ENCODE measurements around the gene LAMA2. TPM values are rescaled to one million over a fixed set of nuclear protein-coding genes. Genes with fewer than 3 reads are reported as not detected.

LAMA2 gene
- total RNA-seq, 1 donor from 2014 or later = 1.8 TPM

DNA sequence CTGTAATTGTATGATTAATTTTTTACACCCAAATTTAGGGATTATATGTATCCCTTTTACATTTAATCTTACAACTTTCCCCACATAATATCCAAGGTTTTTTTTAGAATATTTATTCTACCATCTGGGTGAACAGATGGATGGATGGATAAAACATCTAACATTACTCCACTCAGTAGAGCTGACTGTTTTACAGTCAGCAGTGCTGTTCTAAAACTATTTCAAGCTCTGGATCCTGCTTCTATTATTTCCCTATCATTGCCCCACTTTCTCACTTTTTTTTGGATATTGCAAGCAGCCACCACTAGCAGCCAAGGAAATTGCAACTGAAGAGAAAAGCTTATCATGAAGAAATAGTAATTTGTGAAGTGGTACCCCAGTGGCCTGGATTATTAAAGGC lies 653.3 kb downstream of the LAMA2 start:
- Mint-ChIP-seq H3K4me3 (ENCODE audit: unreplicated experiment) (no peak overlapping the region), H3K4me1 (ENCODE audit: low read depth, unreplicated experiment) (no peaks in the 10 kb centered on the region), H3K27ac (ENCODE audit: unreplicated experiment) (no peak overlapping the region), H3K9me3 (ENCODE audit: unreplicated experiment) (no peaks in the 10 kb centered on the region), H3K36me3 (ENCODE audit: low read depth, unreplicated experiment) (peaks cover 19% of the 10 kb centered on the region), H3K27me3 (ENCODE audit: low read depth, unreplicated experiment) (no peaks in the 10 kb centered on the region)
- H3K4me3 ChIP-seq (ENCODE audit: insufficient read depth, low read depth, low read length) = no peak overlapping the region
- no peaks in the 10 kb centered on the region for H4K20me1 ChIP-seq (ENCODE audit: insufficient read depth, low read length)
- H3K27ac ChIP-seq (ENCODE audit: low read depth, low read length) = no peak overlapping the region
- no peak overlapping the region for H3K9ac ChIP-seq (ENCODE audit: low read length)
- H2AFZ ChIP-seq (ENCODE audit: low read depth, low read length) = no peak overlapping the region
- H3K79me2 ChIP-seq (ENCODE audit: insufficient read depth, low read length) = no peaks in the 10 kb centered on the region
- FAIRE-seq (no peak), DNase-seq (ENCODE audit: low read depth) (no peak)
- H3K4me2 ChIP-seq (ENCODE audit: low read length) = no peak overlapping the region
- no peaks in the 10 kb centered on the region for H3K27me3 ChIP-seq (ENCODE audit: insufficient read depth, low read length)
- no peaks in the 10 kb centered on the region for H3K4me1 ChIP-seq (ENCODE audit: insufficient read depth, low read length)
- no peaks in the 10 kb centered on the region for H3K9me3 ChIP-seq (ENCODE audit: insufficient read depth, low read depth, low read length)
- TF ChIP-seq, protein P1, sequence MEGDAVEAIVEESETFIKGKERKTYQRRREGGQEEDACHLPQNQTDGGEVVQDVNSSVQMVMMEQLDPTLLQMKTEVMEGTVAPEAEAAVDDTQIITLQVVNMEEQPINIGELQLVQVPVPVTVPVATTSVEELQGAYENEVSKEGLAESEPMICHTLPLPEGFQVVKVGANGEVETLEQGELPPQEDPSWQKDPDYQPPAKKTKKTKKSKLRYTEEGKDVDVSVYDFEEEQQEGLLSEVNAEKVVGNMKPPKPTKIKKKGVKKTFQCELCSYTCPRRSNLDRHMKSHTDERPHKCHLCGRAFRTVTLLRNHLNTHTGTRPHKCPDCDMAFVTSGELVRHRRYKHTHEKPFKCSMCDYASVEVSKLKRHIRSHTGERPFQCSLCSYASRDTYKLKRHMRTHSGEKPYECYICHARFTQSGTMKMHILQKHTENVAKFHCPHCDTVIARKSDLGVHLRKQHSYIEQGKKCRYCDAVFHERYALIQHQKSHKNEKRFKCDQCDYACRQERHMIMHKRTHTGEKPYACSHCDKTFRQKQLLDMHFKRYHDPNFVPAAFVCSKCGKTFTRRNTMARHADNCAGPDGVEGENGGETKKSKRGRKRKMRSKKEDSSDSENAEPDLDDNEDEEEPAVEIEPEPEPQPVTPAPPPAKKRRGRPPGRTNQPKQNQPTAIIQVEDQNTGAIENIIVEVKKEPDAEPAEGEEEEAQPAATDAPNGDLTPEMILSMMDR (IDR thresholded peaks at IDR 0.05; ENCODE audit: insufficient read depth, low read depth, low read length) = no peak
- TF ChIP-seq EZH2 (IDR thresholded peaks at IDR 0.05; ENCODE audit: insufficient read depth, low read length) = no peak
- no peaks in the 10 kb centered on the region for H3K36me3 ChIP-seq (ENCODE audit: insufficient read depth, low read length)

DNA sequence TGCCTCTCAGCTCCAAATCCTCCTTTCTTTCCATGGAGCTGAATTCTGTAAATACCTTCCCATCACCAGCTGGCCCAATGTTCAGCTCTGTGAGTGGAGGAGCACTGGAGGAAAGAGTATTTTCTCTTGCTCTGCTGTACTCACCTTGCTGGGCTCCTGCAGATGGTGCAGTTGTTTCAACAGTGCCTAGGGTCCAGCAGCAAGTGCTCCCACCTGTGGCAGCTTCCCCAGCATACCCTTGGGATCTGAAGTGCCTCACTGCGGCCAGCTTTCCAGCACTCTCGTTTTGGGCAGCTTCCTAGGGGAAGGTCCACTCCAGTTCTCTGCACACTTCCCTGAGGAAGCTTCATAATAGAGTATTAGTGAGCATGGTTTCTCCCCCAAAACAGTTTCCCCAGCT lies 656.1 kb downstream of the LAMA2 start:
- no peak for DNase-seq (ENCODE audit: low read depth)
- Histone ChIP-seq H2AFZ (ENCODE audit: low read depth, low read length) (no peak overlapping the region), H3K4me3 (ENCODE audit: insufficient read depth, low read depth, low read length) (no peak overlapping the region), H3K9ac (ENCODE audit: low read length) (no peak overlapping the region), H3K27me3 (ENCODE audit: insufficient read depth, low read length) (no peaks in the 10 kb centered on the region), H3K9me3 (ENCODE audit: insufficient read depth, low read depth, low read length) (no peaks in the 10 kb centered on the region), H3K4me1 (ENCODE audit: insufficient read depth, low read length) (no peaks in the 10 kb centered on the region), H3K27ac (ENCODE audit: low read depth, low read length) (no peak overlapping the region), H4K20me1 (ENCODE audit: insufficient read depth, low read length) (no peaks in the 10 kb centered on the region), H3K4me2 (ENCODE audit: low read length) (no peak overlapping the region), H3K79me2 (ENCODE audit: insufficient read depth, low read length) (no peaks in the 10 kb centered on the region), H3K36me3 (ENCODE audit: insufficient read depth, low read length) (no peaks in the 10 kb centered on the region)
- H3K27ac Mint-ChIP-seq (ENCODE audit: unreplicated experiment) = no peak overlapping the region
- H3K36me3 Mint-ChIP-seq (ENCODE audit: low read depth, unreplicated experiment) = peaks cover 18% of the 10 kb centered on the region
- H3K4me1 Mint-ChIP-seq (ENCODE audit: low read depth, unreplicated experiment) = no peaks in the 10 kb centered on the region
- no peak overlapping the region for H3K4me3 Mint-ChIP-seq (ENCODE audit: unreplicated experiment)
- FAIRE-seq = no peak
- H3K27me3 Mint-ChIP-seq (ENCODE audit: low read depth, unreplicated experiment) = no peaks in the 10 kb centered on the region
- no peaks in the 10 kb centered on the region for H3K9me3 Mint-ChIP-seq (ENCODE audit: unreplicated experiment)
- TF ChIP-seq EZH2 (IDR thresholded peaks at IDR 0.05; ENCODE audit: insufficient read depth, low read length) = no peak
- TF ChIP-seq, protein P1 (IDR thresholded peaks at IDR 0.05; ENCODE audit: insufficient read depth, low read depth, low read length) = no peak

DNA sequence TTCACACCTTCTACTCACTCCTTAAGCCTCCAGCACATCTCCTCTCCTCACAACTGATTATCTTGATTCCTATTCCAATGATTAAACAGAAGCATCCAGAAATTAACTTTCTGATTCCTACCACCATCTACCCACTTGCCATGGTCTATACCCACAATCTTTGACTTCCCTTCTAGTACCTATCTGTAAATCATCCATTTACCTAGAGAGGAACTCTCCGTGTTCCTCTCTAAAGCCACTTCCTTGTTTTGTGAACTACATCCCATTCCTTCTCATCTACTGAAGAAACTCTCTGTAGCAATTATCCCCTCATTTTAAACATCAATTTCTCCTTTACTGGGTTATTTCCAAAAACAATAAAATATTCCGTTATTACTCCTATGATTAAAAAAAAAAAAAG lies 659.8 kb downstream of the LAMA2 start:
- Histone ChIP-seq H2AFZ (ENCODE audit: low read depth, low read length) (no peak overlapping the region), H3K9ac (ENCODE audit: low read length) (no peak overlapping the region), H3K27me3 (ENCODE audit: insufficient read depth, low read length) (no peaks in the 10 kb centered on the region), H3K79me2 (ENCODE audit: insufficient read depth, low read length) (no peaks in the 10 kb centered on the region), H4K20me1 (ENCODE audit: insufficient read depth, low read length) (no peaks in the 10 kb centered on the region), H3K4me1 (ENCODE audit: insufficient read depth, low read length) (no peaks in the 10 kb centered on the region), H3K4me2 (ENCODE audit: low read length) (no peak overlapping the region), H3K4me3 (ENCODE audit: insufficient read depth, low read depth, low read length) (no peak overlapping the region), H3K9me3 (ENCODE audit: insufficient read depth, low read depth, low read length) (no peaks in the 10 kb centered on the region), H3K36me3 (ENCODE audit: insufficient read depth, low read length) (no peaks in the 10 kb centered on the region), H3K27ac (ENCODE audit: low read depth, low read length) (no peak overlapping the region)
- TF ChIP-seq, protein P1 (IDR thresholded peaks at IDR 0.05; ENCODE audit: insufficient read depth, low read depth, low read length) = no peak
- no peak for TF ChIP-seq EZH2 (IDR thresholded peaks at IDR 0.05; ENCODE audit: insufficient read depth, low read length)
- no peak for DNase-seq (ENCODE audit: low read depth)
- no peaks in the 10 kb centered on the region for H3K9me3 Mint-ChIP-seq (ENCODE audit: unreplicated experiment)
- peaks cover 8% of the 10 kb centered on the region for H3K4me1 Mint-ChIP-seq (ENCODE audit: low read depth, unreplicated experiment)
- H3K36me3 Mint-ChIP-seq (ENCODE audit: low read depth, unreplicated experiment) = peaks cover 20% of the 10 kb centered on the region
- no peak overlapping the region for H3K27ac Mint-ChIP-seq (ENCODE audit: unreplicated experiment)
- no peaks in the 10 kb centered on the region for H3K27me3 Mint-ChIP-seq (ENCODE audit: low read depth, unreplicated experiment)
- no peak overlapping the region for H3K4me3 Mint-ChIP-seq (ENCODE audit: unreplicated experiment)
- FAIRE-seq = no peak
